GM18519 (cell line): Measurements from ENCODE around the gene MICB.
"Not testable (repeated sequence)": the region's sequence is repeated elsewhere in the genome, so short reads cannot be mapped to it uniquely, and the experiment has no call there.

Experiments used
- ATAC-seq: cut with Tn5 transposase; IDR thresholded peaks from one replicate; pipeline ENCODE4 v1.9.1; 2021; ENCODE audit warnings: mild to moderate bottlenecking, moderate library complexity; ENCODE audit not compliant: unreplicated experiment, low FRiP score

The MICB gene

DNA sequence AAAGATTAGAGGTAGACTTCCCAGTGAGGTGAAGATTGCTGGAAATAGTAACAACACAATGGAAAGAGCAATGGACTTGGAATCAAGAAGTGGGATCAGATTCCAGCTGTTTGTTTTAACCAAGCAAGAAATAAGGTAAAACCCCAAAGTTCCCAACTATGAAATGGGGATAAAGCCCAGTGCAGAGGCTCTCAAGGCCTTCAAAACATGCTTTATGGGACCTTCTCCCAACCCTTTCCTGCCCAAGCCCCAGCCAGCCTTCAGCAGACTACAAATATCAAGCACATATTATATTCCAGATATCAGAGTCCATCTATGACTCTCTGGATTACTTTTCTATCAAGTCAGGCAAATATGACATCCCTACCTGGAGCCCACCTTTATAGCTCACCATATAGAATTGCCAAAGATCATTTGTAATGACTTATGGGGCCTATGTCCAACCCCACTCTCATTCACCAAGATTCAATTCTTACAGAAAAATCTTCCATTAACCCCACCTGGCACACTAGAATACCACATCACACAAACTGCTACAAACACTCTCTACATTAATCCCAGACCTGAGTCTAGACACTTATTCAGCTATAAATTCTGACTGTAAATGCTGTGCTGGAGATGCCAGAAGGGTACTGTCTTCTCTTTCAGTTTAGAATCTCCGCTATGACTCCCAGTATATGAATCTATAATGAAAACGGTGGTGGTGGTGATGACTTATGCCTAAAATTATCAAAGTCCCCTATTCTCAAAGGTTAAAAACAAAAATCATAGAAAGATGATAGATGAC is 37.8 kb downstream of the MICB start:
- ATAC-seq, result no peak

DNA sequence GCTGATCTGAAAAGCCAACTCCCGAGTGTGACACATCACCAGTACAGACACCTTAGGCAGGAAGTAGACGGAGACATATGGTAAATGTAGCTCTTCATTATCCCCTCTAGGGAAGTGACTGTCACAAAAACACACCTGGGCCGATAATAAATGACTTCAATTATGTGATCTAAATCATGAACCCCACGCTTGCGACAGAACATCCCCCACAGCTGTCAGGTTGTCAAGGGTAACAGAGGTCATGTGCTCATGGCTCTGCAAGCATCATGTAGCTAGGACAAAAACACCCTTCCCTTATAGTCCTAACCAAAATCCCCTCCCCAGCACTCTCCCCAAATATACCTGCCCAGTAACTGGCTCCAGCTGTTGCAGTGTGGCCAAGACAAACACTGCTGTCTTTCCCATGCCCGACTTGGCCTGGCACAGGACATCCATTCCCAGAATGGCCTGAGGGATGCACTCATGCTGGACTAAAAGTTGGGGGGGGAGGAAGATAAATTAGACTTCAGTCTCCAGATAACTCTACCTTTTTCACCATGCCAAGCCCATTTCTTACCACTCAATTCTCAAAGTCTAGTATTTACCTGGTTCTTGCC is 41.0 kb downstream of the MICB start:
- no peak for ATAC-seq

DNA sequence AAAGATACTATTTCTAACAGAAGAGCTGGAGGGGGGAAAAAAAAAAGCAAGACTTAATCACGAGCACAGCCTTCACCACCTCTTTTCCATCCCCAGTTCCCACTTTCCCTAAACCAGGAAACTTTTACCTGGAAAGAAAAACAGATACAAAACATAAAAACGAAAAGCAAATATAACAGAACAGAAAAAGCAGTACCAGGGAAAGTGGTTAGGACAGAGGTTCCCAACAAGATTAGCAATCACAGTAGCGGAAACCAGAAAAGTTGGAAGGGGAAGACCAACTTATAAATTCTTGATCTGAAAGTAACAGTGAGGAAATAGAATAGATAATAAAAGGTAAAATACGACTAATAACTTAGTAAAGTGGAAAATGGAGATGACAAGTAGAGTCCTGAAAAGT is 42.7 kb downstream of the MICB start:
- ATAC-seq, result no peak

DNA sequence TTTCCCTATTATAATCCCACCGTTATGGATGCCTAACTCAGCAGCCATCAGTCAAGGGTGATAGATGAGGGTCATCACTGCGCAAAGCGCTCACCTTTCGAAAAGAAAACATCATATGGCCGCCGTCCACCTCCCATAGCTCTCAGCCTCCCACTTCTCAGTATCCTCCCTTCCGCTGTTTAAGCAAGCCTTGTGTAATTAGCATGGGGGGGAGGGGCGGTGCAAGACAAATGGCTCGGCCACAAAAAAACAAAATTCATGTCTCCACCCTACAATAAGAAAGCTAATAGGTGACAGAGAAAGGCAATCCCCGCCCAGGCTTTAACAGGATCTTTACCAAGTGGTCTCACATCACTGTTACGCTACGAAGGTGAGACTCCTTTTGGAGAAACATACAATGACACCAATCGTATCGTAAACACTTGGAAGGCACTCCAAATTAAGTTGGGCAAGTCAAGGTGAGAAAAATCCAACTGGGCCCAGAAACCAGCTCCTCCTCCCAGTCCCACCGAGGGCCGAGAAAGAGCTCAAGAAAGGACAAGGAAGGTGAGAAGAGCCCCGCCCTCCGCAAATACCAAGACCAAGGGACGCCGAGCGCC is 43.2 kb downstream of the MICB start:
- no peak for ATAC-seq

DNA sequence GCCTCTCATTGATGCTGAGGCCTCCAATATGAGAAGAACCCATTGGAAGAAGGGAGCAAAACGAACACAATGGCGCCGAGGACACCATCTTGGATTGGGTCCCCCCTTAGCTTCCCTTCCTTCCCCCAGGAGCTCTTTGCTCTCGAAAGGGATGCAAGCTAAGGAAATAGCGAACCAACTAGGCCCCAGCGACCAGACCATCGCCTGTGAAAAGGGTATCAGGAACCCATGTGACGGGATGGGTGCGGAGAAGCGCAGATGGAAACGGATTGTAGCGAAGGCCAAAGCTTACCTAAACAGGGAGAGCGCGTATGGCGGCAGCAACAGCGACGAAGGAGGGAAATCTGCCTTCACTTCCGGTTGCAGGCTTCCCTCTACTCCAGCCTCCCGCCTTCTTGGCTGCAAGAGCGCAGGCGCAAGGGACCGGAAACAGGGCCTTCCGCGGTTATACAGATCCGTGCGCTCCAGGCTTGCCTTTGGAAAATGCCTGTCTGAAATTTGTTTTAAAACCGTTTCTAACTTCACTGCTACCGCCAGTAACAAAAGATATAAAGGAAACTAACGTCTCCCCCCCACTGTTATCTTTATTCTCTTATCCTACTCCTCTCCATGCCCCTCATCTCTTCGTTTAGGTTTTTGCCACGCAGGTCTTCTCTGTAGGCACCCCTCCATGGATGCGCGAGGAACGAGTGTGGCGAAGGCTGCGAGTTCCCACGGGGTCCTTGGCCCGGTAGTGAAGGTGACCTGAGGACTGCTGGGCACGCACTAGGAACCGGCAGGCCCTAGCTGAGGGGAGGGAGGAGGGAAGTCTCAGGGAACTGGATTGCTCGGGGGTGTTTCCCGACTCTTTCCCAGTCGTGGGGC is 43.9 kb downstream of the MICB start, which contains the start of gene DDX39B:
TSS of gene DDX39B (minus strand) at position 346 of the 864 bp plus-strand sequence. CDS start 1,471 bp downstream, outside the sequence.
- ATAC-seq, result no peak

DNA sequence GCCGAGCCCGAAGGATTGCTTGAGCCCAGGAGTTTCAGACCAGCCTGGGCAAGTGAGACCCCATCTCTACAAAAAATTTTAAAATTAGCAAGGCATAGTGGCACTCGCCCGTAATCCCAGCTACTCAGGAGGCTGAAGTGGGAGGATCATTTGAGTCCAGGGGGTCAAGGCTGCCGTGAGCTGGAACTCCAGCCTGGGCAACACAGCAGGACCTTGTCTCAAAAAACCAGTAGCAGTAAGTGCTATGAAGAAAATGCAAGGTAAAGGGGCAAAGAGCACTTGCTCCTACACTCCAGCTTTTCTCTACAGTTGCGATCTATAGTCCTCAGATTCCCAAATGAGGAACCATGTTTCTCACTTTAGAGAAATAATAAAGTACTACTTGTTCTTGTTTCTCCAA is 45.7 kb downstream of the MICB start:
- no peak for ATAC-seq

DNA sequence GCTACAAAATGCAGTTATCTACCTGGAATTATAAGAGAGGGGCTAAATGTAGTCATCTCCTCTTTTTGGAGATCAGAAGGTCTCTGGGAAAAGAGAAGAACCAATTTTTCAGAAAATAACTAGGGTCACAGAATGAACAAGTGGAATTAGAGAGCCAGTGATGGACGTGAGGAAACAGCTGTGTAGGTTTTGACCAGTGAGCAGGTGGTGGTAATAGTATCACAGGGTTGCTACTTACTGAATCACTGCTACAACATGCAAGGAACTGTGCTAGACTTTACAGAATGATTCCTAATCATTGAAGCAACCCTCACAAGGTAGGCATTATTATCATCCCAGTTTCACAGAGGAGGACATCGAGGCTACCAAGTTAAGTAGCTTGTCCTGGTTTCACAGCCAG is 46.7 kb downstream of the MICB start:
- no peak for ATAC-seq

DNA sequence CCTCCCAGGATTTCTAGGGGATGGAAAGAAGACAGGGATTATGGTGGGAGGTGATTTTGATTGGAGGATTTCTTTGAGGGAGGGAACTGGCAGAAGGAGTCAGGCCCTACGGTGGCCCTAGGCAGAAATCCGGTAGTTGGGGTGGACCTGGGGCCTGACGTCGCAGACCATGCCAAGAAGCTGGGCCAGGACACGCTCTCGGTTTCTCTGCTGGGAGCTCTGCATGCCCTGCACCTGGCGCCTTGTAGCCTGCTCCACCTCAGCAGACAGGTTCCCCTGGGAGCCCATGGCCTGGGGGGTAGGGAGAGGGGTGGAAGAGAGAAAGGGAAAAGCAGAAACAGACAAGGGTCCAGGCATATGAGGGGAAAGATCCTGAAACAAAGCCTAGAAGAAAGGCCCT is 47.3 kb downstream of the MICB start:
- no peak for ATAC-seq

DNA sequence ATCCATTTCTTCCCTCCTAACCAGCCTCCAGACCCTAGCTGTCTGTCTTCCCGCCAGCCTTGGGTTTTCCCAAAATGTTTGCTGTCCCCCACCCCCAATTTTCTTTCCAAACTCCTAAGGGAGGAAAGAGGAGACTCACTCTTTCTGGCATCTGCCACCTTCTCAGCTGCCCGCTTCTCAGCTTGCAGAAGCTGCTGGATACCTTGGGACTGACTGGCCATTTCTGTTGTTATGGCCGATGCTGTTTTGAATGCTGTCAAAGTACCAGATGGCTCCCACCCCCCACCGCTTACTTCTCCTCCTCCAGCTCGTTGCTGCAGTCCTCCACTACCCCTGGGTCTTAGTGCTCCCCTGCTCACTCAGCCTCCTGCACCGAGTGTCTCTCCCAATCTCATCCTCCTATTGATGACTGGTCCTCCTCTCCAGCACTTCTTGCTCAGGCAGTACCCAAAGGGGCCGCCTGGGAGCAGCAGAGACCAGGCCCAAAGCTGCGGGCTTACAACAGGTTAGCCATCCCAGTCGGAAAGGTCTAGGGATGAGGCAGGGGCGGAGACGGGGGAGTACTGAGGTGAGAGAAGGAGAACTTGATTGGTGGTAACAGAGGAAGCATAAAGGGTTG is 48.5 kb downstream of the MICB start, which contains the start of gene ATP6V1G2:
TSS of gene ATP6V1G2 (minus strand) at position 270 of the 619 bp plus-strand sequence. CDS start at position 221, 49 bp downstream.
- ATAC-seq, result peak; percentile 37

DNA sequence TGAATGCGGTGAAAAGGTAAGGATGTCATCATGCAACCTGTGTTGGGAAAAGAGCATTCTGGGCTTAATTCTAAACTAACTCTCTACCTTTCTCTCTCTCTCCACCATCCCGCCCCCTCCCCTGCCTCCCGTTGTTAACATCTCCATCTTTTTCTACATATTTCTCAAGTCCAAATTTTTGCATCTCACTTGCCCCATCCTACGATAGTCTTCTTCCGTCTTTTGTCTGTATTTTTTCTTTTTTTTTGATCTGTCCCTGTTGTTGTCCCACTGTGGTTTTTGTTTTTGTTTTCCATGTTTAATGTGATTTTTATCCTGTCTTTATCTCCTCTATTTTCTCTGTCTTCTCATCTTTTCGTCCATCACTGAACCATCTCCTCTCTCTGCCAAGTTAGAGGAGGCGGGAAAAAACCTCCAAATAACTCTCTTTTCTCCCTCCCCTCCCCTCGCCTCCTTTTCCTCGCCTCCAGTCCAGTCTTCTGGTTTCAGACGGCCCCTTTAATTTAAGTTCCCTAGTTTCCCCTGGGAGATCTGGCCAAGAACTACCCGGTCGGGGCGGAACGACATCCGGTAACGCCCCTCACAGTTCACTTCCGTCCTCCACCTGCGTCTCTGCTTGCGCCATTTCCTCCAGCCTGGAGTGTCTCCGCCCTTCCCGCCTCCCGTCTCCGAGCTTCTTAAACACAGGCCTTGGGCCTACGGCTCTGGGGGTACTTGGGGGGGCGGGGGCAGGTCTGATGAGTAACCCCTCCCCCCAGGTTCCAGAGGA is 49.2 kb downstream of the MICB start, which contains the start of gene NFKBIL1:
TSS of gene NFKBIL1 (plus strand) at position 651 of the 769 bp plus-strand sequence. CDS start at position 738, 87 bp downstream.
- peak; percentile 35 for ATAC-seq

DNA sequence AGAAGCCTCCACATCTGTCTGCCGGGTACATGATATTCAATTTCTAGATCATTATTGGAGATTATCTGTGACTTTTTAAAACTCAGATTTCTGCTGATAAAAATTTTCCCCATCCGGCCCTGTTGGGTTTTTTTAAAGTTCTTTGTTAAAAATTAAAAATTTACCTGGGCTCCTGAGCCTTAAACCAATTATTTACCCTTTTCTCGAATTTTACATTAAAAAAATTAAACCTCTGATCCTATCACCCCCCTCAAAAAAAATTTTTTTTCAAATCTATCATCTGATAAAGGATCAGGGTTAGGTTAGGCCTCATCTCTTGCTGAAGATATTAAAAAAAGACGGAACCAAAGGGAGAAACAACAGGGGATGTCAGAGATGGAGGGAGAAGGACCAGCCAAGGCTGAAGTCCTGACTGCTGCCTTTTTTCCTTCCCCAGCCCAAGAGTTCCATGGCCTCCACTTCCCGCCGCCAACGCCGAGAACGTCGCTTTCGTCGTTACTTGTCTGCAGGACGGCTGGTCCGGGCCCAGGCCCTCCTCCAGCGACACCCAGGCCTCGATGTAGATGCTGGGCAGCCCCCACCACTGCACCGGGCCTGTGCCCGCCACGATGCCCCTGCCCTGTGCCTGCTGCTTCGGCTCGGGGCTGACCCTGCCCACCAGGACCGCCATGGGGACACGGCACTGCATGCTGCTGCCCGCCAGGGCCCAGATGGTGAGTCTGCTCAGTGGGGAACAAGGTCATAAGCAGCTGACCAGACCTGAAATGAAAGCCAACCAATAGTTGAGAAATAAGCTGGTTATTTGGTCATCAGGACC is 50.0 kb downstream of the MICB start:
- ATAC-seq, result no peak

DNA sequence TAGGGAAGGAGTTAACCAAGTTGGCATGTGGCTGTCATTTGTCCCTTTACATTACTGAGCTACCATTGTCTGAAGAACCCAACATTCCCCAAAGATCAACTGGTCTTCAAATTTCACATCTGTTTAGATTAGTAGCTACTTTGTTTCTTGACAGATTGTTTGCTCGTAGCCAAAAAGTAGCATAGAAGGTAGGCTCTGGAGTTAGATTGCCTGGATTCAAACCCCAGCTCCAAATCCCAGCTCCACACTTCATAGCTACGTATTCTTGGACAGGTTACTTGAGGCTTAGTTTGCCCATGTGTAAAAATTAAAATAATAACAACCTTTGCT is 50.6 kb downstream of the MICB start:
- ATAC-seq, result no peak

DNA sequence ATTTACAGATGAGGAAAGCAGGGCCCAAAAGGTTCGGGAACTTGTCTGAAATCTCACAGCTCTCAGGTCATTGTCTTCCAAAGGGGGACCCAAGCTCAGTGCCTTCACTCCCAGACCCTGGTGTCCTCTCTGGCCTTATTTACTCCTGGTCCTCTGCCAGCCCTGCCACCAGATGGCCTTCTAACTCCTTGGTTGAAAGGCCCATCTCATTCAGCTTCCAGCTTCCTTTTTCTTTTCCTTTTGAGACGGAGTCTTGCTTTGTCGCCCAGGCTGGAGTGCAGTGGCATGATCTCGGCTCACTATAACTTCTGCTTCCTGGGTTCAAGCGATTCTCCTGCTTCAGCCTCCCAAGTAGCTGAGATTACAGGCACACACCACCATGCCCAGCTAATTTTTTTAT is 53.4 kb downstream of the MICB start:
- not testable (repeated sequence) for ATAC-seq

DNA sequence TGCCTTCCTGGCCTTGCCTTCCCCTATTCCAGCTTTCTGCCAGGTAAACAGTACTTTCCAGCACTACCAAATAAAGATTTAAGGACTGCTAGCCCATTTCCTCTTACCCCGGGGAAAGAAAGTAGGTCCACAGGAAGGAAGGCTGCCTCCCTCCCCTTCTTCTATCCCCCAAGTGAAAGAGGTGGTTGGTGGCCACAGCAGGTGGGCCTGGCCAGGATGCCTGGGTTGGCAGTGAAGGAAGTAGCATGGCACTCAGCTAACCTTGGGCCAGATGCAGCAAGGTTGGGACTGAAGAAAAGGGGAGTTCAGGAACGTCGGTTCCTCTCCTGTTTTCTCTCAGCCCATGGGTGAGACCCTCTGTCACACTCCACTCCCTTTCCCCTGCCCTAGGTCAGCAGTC is 58.4 kb downstream of the MICB start:
- no peak for ATAC-seq

DNA sequence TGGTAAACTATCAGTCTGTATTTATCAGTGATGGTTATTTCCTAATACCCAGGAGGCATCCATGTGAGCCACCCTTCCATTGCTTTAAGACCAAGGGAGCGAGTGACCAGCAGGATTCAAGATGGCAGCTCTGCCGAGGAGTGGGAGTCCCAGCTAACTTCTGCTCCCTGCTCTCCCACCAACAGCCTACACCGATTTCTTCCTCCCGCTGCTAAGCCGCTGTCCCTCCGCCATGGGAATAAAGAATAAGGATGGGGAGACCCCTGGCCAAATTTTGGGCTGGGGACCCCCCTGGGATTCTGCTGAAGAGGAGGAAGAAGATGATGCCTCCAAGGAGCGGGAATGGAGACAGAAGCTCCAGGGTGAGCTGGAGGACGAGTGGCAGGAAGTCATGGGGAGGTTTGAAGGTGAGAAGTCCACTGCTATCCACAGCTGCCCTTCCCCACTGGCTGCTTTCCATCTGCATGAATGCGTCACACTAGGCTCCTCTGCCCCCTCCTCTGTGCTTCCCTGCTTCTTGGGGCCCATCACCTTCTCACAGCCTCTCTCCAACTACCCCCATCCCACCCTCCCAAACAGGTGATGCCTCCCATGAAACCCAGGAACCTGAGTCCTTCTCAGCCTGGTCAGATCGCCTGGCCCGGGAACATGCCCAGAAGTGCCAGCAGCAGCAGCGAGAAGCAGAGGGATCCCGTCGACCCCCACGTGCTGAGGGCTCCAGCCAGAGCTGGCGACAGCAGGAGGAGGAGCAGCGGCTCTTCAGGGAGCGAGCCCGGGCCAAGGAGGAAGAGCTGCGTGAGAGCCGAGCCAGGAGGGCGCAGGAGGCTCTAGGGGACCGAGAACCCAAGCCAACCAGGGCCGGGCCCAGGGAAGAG is 59.7 kb downstream of the MICB start:
- no peak for ATAC-seq

DNA sequence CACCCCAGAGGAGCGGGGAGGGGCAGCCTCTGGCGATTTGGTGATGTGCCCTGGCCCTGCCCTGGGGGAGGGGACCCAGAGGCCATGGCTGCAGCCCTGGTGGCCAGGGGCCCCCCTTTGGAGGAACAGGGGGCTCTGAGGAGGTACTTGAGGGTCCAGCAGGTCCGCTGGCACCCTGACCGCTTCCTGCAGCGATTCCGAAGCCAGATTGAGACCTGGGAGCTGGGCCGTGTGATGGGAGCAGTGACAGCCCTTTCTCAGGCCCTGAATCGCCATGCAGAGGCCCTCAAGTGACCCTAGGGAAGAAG is 60.3 kb downstream of the MICB start:
- ATAC-seq, result no peak

DNA sequence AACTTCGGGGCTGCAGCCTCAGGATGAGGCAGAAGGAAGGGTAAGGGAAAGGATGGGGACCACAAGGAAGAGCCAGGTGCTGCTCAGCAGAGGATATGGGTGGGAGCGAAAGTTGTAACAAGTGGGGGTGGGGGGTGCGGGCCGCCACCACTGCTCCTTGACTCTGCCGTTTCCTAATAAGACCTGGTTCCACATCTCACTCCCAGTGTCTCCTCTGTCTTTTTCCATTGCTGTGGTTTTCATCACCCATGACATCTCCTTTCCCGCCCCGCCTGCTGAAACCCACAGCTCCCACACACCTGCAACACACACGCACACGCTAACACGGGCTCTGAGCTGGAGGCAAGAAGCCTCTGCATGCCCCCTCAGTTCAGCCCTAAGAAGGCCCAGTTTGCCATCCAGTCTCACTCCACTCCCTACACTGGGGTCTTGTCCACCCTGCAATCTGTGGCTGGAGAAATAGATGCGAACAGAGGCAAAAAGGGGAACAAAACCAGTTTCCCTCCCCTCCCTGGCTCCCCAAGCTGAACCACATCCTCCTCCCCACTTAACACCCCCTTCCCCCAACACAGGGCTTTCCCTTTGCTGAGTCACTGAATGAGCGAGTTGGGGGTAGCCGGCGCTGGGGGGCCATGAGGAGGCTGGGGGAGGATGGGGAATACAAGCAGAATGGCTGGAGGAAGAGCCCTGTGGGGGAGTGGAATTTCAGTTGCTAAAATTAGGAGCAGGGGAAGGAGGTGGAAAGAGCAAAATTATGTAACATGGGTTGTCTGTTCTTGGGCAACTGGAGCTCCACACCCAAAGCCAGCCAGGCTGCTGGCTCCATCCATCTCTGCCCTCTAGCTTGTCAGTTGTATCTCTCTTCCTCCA is 60.9 kb downstream of the MICB start:
- ATAC-seq, result no peak
